ENCODE results near the gene PDZD4.

PDZD4 gene

DNA sequence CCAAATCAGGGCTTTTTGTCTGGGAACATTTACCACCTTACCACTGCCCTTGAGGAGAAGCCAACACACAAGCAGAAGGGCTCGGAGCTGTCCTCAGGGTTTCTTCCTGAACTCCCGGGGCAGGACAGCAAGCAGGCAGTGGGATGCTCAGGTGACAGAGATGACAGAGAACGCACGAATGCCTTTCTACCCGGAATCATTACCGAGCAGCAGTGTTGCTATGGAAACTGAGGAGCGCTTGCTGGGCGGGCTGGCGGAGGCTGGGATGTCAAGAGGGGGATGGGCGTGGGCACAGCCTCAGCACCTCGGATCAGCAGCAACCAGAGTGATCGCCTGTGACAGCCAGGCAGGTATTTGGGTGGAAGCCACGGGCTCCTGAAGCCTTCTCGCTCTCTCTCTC, 18.1 kb downstream of the PDZD4 start:
- Histone ChIP-seq H2AFZ (ENCODE audit: low read length) (no peak overlapping the region), H3K4me3 (ENCODE audit: low read length) (no peak overlapping the region), H3K36me3 (replicated peaks; ENCODE audit: insufficient read depth, low read length) (no peaks in the 10 kb centered on the region), H3K4me2 (ENCODE audit: low read depth, low read length) (no peak overlapping the region), H3K27ac (ENCODE audit: low read length) (no peak overlapping the region), H3K79me2 (ENCODE audit: low read length) (no peaks in the 10 kb centered on the region), H3K27me3 (replicated peaks; ENCODE audit: insufficient read depth, low read length) (peaks cover 44% of the 10 kb centered on the region), H3K9me3 (replicated peaks; ENCODE audit: insufficient read depth, low read length) (no peaks in the 10 kb centered on the region), H3K4me1 (ENCODE audit: low read length) (no peaks in the 10 kb centered on the region), H4K20me1 (ENCODE audit: insufficient read depth, low read length) (no peaks in the 10 kb centered on the region), H3K9ac (ENCODE audit: low read length) (no peak overlapping the region), H3K9me2 (replicated peaks; ENCODE audit: insufficient read depth, low read length) (no peaks in the 10 kb centered on the region), H3F3A (ENCODE audit: insufficient read depth, low read length) (no peaks in the 10 kb centered on the region)
- no peak for DNase-seq
- TF ChIP-seq, protein P1, sequence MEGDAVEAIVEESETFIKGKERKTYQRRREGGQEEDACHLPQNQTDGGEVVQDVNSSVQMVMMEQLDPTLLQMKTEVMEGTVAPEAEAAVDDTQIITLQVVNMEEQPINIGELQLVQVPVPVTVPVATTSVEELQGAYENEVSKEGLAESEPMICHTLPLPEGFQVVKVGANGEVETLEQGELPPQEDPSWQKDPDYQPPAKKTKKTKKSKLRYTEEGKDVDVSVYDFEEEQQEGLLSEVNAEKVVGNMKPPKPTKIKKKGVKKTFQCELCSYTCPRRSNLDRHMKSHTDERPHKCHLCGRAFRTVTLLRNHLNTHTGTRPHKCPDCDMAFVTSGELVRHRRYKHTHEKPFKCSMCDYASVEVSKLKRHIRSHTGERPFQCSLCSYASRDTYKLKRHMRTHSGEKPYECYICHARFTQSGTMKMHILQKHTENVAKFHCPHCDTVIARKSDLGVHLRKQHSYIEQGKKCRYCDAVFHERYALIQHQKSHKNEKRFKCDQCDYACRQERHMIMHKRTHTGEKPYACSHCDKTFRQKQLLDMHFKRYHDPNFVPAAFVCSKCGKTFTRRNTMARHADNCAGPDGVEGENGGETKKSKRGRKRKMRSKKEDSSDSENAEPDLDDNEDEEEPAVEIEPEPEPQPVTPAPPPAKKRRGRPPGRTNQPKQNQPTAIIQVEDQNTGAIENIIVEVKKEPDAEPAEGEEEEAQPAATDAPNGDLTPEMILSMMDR (IDR thresholded peaks at IDR 0.05; ENCODE audit: low read length), result no peak
- TF ChIP-seq EZH2 (optimal IDR thresholded peaks at IDR 0.05; ENCODE audit: low read depth, low read length) (no peak), EZH2phosphoT487 (IDR thresholded peaks at IDR 0.05; ENCODE audit: low read length) (no peak)

DNA sequence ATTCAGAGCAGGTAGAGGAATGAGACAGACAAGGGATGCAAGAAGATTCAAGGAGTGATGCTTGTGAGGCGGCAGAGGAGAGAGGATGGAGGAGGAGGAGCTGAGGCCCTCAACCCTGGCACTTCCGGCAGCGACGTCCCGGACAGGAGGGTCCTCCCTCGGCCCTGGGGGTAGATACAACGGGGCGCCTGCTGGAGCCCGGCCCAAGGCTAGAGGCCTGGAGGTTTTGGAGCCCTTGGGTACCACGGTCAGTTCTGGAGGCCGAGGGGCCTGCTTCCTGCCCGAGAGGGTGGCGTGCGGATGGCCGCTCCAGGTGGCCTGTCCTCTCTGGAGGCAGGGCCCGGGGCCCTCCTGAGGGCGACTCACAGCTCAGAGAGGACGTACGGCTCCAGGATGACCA, 22.4 kb downstream of the PDZD4 start:
- DNase-seq, result no peak
- TF ChIP-seq EZH2phosphoT487 (IDR thresholded peaks at IDR 0.05; ENCODE audit: low read length), result no peak
- TF ChIP-seq, protein P1 (IDR thresholded peaks at IDR 0.05; ENCODE audit: low read length), result no peak
- TF ChIP-seq EZH2 (optimal IDR thresholded peaks at IDR 0.05; ENCODE audit: low read depth, low read length), result no peak
- H3K36me3 ChIP-seq (replicated peaks; ENCODE audit: insufficient read depth, low read length), result no peaks in the 10 kb centered on the region
- no peaks in the 10 kb centered on the region for H3K9me3 ChIP-seq (replicated peaks; ENCODE audit: insufficient read depth, low read length)
- H3K9me2 ChIP-seq (replicated peaks; ENCODE audit: insufficient read depth, low read length), result no peaks in the 10 kb centered on the region
- no peak overlapping the region for H3K9ac ChIP-seq (ENCODE audit: low read length)
- no peaks in the 10 kb centered on the region for H3F3A ChIP-seq (ENCODE audit: insufficient read depth, low read length)
- no peak overlapping the region for H3K4me2 ChIP-seq (ENCODE audit: low read depth, low read length)
- no peak overlapping the region for H2AFZ ChIP-seq (ENCODE audit: low read length)
- H4K20me1 ChIP-seq (ENCODE audit: insufficient read depth, low read length), result no peaks in the 10 kb centered on the region
- H3K4me1 ChIP-seq (ENCODE audit: low read length), result no peaks in the 10 kb centered on the region
- no peaks in the 10 kb centered on the region for H3K79me2 ChIP-seq (ENCODE audit: low read length)
- peaks cover 39% of the 10 kb centered on the region for H3K27me3 ChIP-seq (replicated peaks; ENCODE audit: insufficient read depth, low read length)
- H3K4me3 ChIP-seq (ENCODE audit: low read length), result no peak overlapping the region
- H3K27ac ChIP-seq (ENCODE audit: low read length), result no peak overlapping the region

DNA sequence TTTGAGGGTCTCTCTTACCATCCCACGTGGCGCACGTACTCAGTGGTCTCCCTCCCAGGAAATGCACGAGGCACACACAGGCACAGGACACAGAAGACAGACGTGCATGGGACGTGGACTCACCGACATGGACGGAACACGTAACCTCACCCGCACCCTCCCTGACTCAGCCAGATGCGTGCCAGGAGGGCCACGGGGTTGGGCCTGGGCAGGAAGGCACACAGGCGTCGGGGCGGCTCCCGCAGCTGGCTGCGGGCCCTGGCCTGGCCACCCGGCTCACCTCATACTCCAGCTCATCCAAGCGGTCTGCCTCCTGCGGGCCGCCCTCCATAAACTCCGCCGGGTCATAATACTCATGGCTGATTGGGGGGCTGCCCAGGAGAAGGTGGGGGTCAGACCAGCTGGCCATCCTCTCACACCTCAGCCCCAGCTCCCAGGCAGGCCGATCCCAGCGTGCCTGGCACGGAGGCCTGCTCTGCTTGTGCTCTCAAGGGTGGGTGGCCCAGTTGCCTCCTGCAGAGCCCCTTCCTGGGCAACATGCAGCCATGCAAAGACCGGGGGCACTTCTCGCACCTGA, 23.3 kb downstream of the PDZD4 start:
- H3K27me3 ChIP-seq (replicated peaks; ENCODE audit: insufficient read depth, low read length), result peaks cover 32% of the 10 kb centered on the region
- no peak overlapping the region for H3K4me3 ChIP-seq (ENCODE audit: low read length)
- no peaks in the 10 kb centered on the region for H3K36me3 ChIP-seq (replicated peaks; ENCODE audit: insufficient read depth, low read length)
- DNase-seq, result no peak
- no peaks in the 10 kb centered on the region for H3F3A ChIP-seq (ENCODE audit: insufficient read depth, low read length)
- H2AFZ ChIP-seq (ENCODE audit: low read length), result no peak overlapping the region
- no peaks in the 10 kb centered on the region for H3K9me3 ChIP-seq (replicated peaks; ENCODE audit: insufficient read depth, low read length)
- no peaks in the 10 kb centered on the region for H3K9me2 ChIP-seq (replicated peaks; ENCODE audit: insufficient read depth, low read length)
- no peak overlapping the region for H3K27ac ChIP-seq (ENCODE audit: low read length)
- TF ChIP-seq EZH2phosphoT487 (IDR thresholded peaks at IDR 0.05; ENCODE audit: low read length), result no peak
- TF ChIP-seq, protein P1 (IDR thresholded peaks at IDR 0.05; ENCODE audit: low read length), result no peak
- TF ChIP-seq EZH2 (optimal IDR thresholded peaks at IDR 0.05; ENCODE audit: low read depth, low read length), result no peak
- H3K9ac ChIP-seq (ENCODE audit: low read length), result no peak overlapping the region
- no peaks in the 10 kb centered on the region for H3K4me1 ChIP-seq (ENCODE audit: low read length)
- no peaks in the 10 kb centered on the region for H4K20me1 ChIP-seq (ENCODE audit: insufficient read depth, low read length)
- no peak overlapping the region for H3K4me2 ChIP-seq (ENCODE audit: low read depth, low read length)
- no peaks in the 10 kb centered on the region for H3K79me2 ChIP-seq (ENCODE audit: low read length)
